SW 1271 (cell line): ENCODE measurements around the gene MLLT10.

Source experiments
- DNase-seq, 2 experiments: peaks; one replicate each; lab custom pipeline; 2025; lab: John Stamatoyannopoulos, UW

The MLLT10 gene

DNA sequence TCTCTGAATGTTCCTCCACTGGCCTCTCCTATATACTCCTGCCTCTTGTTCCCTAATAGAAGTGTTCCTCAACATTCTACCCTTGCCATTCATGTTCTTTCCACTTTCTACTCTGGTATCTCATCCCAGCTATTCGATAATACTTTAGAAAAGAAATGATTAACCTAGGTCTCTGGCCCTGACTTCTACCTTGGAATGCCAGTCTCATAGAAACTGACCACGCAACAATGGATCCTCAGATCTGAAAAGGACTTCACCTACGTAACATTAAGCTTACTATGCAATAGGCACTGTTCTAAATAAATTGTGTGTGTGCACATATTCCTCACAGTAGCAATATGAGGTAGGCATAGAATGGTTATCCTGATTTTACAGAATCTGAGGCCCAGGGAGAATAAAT lies 235.0 kb downstream of the MLLT10 start:
- no peak for DNase-seq

DNA sequence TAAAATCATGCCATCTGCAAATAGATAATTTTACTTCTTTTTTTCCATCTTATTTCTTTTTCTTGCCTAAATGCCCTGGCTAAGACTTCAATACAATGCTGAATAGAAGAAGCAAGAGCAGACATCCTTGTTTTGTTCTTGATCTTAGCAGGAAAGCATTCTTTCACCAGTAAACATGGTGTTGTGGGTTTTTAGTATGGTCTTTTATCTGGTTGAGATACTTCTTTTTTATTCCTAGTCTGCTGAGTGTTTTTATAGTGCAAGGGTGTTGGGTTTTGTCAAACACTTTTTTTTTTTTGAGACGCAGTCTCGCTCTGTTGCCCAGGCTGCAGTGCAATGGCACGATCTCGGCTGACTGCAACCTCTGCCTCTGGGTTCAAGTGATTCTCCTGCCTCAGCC lies 237.2 kb downstream of the MLLT10 start:
- no peak for DNase-seq

DNA sequence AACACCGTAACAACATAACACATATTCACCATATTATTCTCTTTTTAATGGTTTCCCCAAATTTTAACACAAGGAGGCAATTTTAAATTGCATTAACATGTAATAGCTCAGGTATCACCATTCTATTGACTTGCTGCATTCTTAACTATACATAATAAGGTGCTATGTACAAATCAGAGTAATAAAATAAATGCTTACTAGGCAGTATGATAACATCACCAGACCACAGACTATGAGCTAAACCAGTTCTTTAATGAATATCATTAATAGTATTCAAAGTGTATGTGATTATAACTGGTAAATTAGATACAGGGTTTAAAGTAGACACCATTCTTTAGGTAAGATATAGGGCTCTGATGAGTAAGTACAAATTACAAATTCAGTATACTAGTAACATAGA lies 242.9 kb downstream of the MLLT10 start:
- DNase-seq: no peak

DNA sequence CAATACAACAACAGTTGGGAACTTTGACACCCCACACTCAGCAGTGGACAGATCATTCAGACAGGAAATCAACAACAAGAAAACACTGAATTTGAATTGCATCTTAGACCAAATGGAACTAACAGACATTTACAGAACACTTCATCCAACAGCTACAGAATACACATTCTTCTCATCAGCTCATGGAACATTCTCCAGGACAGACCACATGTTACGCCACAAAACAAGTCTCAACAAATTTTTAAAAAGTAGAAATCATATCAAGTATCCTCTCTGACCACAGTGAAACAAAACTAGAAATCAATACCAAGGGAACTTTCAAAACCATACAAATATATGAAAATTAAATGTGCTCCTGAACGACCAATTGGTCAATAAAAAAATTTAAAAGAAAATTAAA lies 257.2 kb downstream of the MLLT10 start:
- no peak for DNase-seq
